Lower leg skin (tissue), 4 donors: ENCODE results near the gene HILPDA. TPM values are rescaled to one million over a fixed set of nuclear protein-coding genes. Genes with fewer than 3 reads are reported as not detected.
A peak's percentile ranks its signal among the peaks of the same experiment; 100 is the strongest.

Experiments used
- DNase-seq, 2 donors: peaks; one replicate each; pipeline ENCODE4 v3.0.0-alpha.2; 2019; ENCODE audit warnings: low spot score in 2 of 2
- H3K4me3 ChIP-seq: fragments of 200-600 bp; sonication (generic); 2 replicates; pipeline ENCODE4 v1.5.1; 2017; ENCODE audit warnings: mild to moderate bottlenecking, low read depth; ENCODE audit not compliant: poor library complexity, severe bottlenecking
- POLR2A ChIP-seq, 2 donors: fragments of 450-650 bp; IDR thresholded peaks; one replicate each; pipeline ENCODE4 v1.6.1; 2016 to 2017; ENCODE audit warnings: antibody characterized with exemption in 2 of 2, mild to moderate bottlenecking in 1 of 2, moderate library complexity in 1 of 2
- WGBS, 2 donors: methylation state at CpG; one replicate each; pipeline ENCODE4 v1.1.5; 2018; 5-methylcytosine and 5-hydroxymethylcytosine counted together
- intact Hi-C: fragments of 100-400 bp; cut with DNase I; formaldehyde crosslinking; loops from one replicate; pipeline ENCODE4 v1.15.0; 2023; ENCODE audit warnings: low total_unique reads
- total RNA-seq, 4 donors: library from RNA; depleted of rRNA; stranded (reverse); fragments of >200 nt; gene quantifications; one replicate each; pipeline ENCODE4 v1.1.0, GENCODE V29; 2016
- TF ChIP-seq, protein P1 (sequence below), 3 donors: fragments of 450-650 bp; IDR thresholded peaks; one replicate each; pipeline ENCODE4 v1.5.1; 2016; ENCODE audit warnings: antibody characterized with exemption in 3 of 3, mild to moderate bottlenecking in 3 of 3, moderate library complexity in 2 of 3

HILPDA gene
- total RNA-seq, 4 donors from 2014 or later = 19.0 to 66.0 (median 35.8) TPM

DNA sequence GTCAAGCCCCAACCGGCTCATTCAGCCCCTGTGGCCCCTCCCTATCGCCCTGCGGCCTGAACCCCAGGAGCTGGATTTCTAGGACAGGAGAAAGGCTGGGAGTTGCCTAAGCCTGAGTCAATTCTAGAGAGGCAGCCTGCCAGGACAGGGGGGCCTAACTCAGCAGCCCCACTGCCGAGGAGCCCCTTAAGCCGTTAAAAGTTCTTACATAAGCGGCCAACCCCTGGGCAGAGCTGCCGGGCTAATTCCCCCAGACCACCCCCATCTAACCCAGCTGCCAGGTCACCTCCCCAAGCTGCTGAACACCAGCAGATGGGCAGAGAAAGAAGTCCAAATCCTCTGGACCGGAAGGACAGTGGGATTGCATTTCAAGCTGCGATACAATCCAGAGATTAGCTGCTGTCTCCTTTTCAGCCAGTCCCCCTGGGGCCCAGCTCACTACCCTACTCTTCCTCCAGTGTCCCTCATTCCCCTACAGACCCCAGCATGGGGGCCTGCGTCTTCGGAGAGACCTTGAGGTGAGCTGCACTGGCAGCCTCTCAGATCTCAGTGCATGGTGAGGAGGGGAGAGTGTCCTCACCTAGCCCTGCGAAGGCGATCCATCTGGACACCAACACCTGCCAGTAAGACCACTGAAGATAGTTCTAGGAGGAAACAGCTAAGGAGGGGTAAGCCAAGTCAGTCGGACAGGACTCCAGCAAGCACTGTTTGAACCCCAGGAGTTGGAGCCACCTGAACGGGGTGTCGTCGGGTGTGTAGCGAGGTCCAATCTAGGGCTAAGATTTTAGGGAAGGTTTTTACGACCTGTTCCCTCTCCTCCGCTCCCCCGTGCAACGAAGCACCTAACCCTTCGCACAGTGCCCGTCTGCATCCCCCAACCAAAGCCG is 46.7 kb upstream of the HILPDA start:
- intact Hi-C loops = no loop called here
- 20% methylated on average over 23 of the region's 25 CpGs for WGBS, 2 donors
- TF ChIP-seq POLR2A (IDR thresholded peaks at IDR 0.05) = no peak
- TF ChIP-seq, protein P1, sequence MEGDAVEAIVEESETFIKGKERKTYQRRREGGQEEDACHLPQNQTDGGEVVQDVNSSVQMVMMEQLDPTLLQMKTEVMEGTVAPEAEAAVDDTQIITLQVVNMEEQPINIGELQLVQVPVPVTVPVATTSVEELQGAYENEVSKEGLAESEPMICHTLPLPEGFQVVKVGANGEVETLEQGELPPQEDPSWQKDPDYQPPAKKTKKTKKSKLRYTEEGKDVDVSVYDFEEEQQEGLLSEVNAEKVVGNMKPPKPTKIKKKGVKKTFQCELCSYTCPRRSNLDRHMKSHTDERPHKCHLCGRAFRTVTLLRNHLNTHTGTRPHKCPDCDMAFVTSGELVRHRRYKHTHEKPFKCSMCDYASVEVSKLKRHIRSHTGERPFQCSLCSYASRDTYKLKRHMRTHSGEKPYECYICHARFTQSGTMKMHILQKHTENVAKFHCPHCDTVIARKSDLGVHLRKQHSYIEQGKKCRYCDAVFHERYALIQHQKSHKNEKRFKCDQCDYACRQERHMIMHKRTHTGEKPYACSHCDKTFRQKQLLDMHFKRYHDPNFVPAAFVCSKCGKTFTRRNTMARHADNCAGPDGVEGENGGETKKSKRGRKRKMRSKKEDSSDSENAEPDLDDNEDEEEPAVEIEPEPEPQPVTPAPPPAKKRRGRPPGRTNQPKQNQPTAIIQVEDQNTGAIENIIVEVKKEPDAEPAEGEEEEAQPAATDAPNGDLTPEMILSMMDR (IDR thresholded peaks at IDR 0.05) = no peak
- H3K4me3 ChIP-seq = peak overlapping the region; percentile 21
- DNase-seq = peak in 1 of 2 donors; percentile 88

DNA sequence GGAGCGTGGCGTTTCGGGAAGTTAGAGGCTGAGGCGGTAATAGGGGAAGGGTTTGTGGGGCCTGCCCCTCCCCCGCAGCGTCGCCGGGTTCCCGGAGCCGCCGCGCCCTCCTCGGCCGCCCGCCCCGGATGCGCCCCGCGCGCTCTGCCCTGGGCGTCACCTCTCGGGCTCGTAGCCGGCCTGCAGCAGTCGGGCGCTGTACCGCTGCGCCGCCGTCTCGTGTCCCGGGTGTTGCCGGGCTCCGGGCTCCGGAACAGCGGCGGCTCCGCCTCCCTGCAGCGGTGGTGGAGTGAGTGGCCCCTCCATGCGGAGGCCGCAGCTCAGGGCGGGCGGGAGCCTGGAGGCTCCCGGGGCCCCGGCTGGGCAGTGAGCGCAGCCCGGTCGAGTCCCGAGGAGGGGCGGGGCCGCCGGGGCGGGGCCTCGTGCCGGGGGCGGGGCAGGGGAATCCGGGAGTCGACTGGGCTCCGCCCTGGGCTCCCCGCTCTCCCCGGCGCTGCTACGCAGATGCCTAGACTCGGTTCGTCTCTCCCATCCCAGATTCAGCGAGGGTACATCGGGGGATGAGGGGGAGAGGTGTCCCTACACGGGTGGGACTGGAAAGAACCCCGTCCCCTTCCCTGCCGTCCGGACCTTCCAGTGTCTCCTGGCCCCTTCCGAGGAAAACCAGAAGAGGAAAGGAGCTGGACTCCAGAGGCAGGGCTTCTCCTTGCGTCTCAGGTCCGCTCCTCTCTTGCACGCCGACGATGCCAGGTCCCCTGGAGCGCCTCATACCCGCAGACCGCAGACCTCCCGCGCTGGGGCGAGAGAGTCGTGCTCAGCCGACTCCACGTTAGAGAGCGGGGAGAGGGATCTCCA is 45.9 kb upstream of the HILPDA start, which contains the start of gene IMPDH1:
TSS of gene IMPDH1 (minus strand) at position 387 of the 855 bp plus-strand sequence. CDS start at position 306, 81 bp downstream.
- no peak for TF ChIP-seq POLR2A (IDR thresholded peaks at IDR 0.05)
- TF ChIP-seq, protein P1 (IDR thresholded peaks at IDR 0.05) = no peak

DNA sequence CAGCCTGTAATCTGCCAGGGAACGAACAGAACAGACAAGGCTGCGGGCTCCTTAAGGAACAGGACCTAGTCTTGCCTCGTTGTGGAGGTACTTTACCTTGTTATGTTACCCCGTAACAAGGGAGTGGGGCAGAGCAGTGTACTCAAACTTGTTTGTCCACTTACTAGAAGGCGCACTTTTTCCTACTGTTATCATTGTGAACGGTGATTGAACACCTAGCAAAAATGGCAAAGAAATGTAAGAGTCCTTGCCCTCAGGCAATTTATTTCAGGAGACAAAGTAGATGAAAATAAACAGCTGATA is 45.3 kb upstream of the HILPDA start:
- 1 to 4% methylated on average over 6 of the region's 6 CpGs for WGBS, 2 donors
- TF ChIP-seq, protein P1 (IDR thresholded peaks at IDR 0.05) = no peak
- TF ChIP-seq POLR2A (IDR thresholded peaks at IDR 0.05) = no peak
- intact Hi-C loops = no loop called here
- H3K4me3 ChIP-seq = peak overlapping the region; percentile 31
- no peak for DNase-seq

More for the DNA sequence above, 45.9 kb upstream of the HILPDA start, which contains the start of gene IMPDH1:
- H3K4me3 ChIP-seq = peak within 1 kb of the TSS; percentile 31
- intact Hi-C loops = no loop called here
- WGBS, 2 donors = 0% methylated on average over 39 to 57 of the region's 87 CpGs
- peak; percentile 87 to 98 for DNase-seq

DNA sequence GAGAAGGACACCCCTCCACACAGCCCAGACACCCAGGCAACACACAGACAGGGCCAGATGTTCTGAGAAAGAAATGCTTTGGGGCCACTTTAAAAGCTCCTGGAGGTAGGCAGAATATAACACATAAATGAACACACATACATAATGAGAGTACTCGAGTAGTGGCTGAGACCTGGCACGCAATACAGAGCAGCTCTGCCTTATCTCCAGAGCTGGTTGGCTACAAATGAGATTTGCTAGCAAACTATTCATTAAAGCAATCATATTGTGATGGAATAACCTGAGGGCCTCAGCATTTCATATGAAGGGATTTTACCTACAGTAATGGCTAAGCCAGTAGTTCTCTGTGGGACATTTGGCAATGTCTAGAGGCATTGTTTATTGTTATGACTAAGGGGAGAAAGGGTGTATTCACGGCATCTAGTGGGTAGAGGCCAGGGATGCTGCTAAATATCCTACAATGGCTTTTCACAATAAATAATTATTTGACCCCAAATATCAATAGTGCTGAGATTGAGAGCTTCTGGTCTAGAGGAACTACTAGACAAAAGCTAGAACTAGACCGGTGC is 40.4 kb upstream of the HILPDA start:
- no peak overlapping the region for H3K4me3 ChIP-seq
- WGBS, 2 donors = 64 to 65% methylated on average over 4 of the region's 4 CpGs
- TF ChIP-seq, protein P1 (IDR thresholded peaks at IDR 0.05) = no peak
- TF ChIP-seq POLR2A (IDR thresholded peaks at IDR 0.05) = no peak
- intact Hi-C loops = no loop called here
- DNase-seq = no peak

DNA sequence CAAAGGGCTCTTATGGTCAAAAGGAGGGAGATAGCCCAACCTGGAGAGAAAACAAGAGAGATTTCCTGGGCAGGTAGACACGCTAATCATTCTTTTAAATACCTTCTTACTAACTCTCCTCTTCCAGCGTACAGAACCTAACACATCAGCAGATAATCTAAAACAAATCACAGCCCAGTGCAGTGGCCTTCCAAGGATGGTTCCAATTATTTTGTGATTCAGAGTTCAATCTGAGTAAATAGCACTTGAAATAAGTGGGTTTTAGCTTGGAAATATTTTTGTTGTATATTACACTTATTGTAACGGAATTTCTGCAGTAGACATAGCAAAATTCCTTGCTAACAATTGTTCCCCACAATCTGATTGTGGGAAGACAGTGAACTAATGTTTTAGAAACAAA is 38.6 kb upstream of the HILPDA start:
- intact Hi-C loops = loop anchor here (2.0 kb wide), 1 partner anchor 16 kb away; no protein-coding TSS in a partner anchor
- H3K4me3 ChIP-seq = no peak overlapping the region
- no peak for TF ChIP-seq POLR2A (IDR thresholded peaks at IDR 0.05)
- TF ChIP-seq, protein P1 (IDR thresholded peaks at IDR 0.05) = no peak
- 74 to 80% methylated on average over 3 of the region's 3 CpGs for WGBS, 2 donors
- DNase-seq = no peak
